Measurements from ENCODE around the gene COL9A1.

DNA sequence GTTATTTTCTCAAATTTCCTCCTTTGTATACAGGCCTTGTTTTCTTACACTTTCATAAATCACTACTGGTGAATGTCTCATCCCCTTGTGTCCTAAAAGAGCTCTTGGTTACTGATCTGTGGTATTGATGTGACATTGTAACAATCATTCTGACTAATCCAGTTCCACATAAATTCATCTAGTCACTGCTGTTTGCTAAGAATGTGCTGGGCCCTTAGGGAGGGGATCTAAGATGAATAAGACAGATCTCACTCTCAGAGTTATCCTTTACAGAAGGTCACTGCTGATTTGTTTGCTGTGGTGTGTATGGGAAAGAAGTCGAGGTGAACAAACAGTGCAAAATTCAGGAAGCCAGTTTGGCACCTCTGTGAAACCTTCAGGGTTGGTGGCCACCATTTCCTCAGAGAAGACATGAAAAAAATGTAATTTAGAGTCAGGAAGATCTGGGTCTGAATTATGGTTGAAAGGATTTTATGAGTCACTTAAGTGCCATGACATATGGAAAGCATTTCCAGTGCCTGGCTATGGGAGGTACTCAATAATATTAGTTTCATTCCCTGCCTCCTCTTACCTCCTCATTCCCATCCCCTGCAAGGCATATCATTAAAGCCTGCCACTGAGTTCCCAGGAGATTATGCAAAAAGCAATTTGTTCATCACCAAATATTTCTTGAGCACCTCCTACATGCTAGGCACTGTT, 121.8 kb downstream of the COL9A1 start:
- TF ChIP-seq FOXA1 (IDR thresholded peaks at IDR 0.05) (no peak), L3MBTL2 (conservative IDR thresholded peaks at IDR 0.05) (no peak), SUZ12 (IDR thresholded peaks at IDR 0.05) (no peak)

Measured in HEK293T (cell line).